ENCODE results near the gene CD74. TPM values are rescaled to one million over a fixed set of nuclear protein-coding genes. Genes with fewer than 3 reads are reported as not detected.

The CD74 gene
- total RNA-seq, 1 donor from 2014 or later: 3.1 TPM

DNA sequence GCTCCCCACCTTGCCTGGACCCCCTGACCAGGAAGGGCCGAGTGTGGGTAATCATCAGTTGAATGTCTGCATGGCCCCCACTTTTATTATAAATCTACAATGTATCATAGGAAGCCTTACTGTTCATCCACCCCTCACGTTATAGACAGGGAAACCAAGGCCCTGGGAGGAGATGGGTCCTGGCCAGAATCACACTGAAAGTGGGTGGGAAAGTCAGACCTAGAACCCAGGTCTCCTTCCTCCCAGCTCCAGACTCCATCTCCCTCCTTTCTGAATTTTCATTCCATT, 17.1 kb downstream of the CD74 start:
- Mint-ChIP-seq H3K27me3 (ENCODE audit: unreplicated experiment) (no peaks in the 10 kb centered on the region), H3K4me1 (ENCODE audit: low read depth, unreplicated experiment) (peaks cover 4% of the 10 kb centered on the region), H3K9me3 (ENCODE audit: unreplicated experiment) (peaks cover 2% of the 10 kb centered on the region), H3K36me3 (ENCODE audit: unreplicated experiment) (peaks cover 8% of the 10 kb centered on the region), H3K27ac (ENCODE audit: unreplicated experiment) (no peak overlapping the region), H3K4me3 (ENCODE audit: unreplicated experiment) (no peak overlapping the region)
- no peak for TF ChIP-seq CTCF (IDR thresholded peaks at IDR 0.05; ENCODE audit: partially characterized antibody, unreplicated experiment)
- DNase-seq: no peak

DNA sequence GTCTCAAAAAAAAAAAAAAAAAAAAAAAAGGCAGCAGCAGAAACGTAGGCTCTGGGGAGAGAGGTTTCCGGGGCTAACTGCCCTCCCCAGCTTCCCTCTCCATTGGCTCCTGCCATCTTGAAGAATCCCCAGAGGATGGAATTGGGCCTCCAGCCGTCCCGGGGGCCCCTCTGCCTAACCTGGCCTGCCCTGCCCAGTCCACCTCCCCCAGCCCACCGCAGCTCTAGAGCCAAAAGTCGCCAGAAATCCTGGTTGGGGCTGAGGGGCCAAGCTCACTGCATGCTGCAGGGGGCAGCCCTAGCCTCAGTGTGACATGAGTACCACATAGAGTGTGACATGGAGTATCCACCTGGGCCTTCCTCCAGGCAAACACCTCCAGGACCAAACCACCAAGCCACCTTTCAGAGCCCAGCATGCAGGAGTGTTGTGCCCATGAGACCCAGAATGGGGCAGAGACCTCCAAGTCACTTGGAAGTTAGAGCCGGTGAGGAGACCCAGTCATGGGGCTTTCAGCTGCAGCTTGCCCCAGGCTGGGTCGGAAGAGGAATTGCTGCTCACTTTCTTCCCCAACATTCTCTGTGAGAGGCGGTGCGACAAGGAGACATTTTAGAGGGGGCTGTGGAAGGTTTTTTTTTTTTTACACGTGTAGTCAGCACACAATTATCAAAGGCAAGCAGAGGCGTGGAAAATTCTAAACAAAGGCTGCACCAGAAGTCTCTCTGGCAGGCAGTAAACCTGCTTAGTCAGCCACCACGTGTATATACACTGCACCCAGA, 17.6 kb downstream of the CD74 start:
- no peak for DNase-seq
- Mint-ChIP-seq H3K27ac (ENCODE audit: unreplicated experiment) (no peak overlapping the region), H3K9me3 (ENCODE audit: unreplicated experiment) (peaks cover 2% of the 10 kb centered on the region), H3K4me1 (ENCODE audit: low read depth, unreplicated experiment) (no peaks in the 10 kb centered on the region), H3K4me3 (ENCODE audit: unreplicated experiment) (no peak overlapping the region), H3K27me3 (ENCODE audit: unreplicated experiment) (no peaks in the 10 kb centered on the region), H3K36me3 (ENCODE audit: unreplicated experiment) (peaks cover 8% of the 10 kb centered on the region)
- no peak for TF ChIP-seq CTCF (IDR thresholded peaks at IDR 0.05; ENCODE audit: partially characterized antibody, unreplicated experiment)

DNA sequence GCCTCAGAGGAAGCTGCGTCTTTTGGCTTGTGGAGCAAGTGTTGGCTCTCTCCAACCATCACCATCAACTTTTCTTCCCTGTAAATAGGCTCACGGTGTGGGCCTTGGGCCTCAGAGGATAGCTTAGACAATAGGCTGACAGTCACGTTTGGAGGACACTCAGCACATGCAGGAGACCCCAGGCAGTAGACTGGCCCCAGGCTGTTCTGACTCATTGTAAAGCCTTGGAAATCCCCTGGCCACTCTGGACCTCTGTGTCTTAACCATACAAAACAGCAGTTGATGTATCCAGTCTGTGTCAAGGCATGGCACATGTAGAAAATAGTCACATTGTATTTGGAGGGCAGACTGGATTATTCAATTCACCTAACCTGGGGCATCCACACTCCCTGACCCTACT, 18.6 kb downstream of the CD74 start:
- DNase-seq: no peak
- H3K4me3 Mint-ChIP-seq (ENCODE audit: unreplicated experiment): no peak overlapping the region
- no peaks in the 10 kb centered on the region for H3K4me1 Mint-ChIP-seq (ENCODE audit: low read depth, unreplicated experiment)
- no peak overlapping the region for H3K27ac Mint-ChIP-seq (ENCODE audit: unreplicated experiment)
- H3K9me3 Mint-ChIP-seq (ENCODE audit: unreplicated experiment): peaks cover 2% of the 10 kb centered on the region
- no peaks in the 10 kb centered on the region for H3K27me3 Mint-ChIP-seq (ENCODE audit: unreplicated experiment)
- H3K36me3 Mint-ChIP-seq (ENCODE audit: unreplicated experiment): peaks cover 8% of the 10 kb centered on the region
- TF ChIP-seq CTCF (IDR thresholded peaks at IDR 0.05; ENCODE audit: partially characterized antibody, unreplicated experiment): no peak

DNA sequence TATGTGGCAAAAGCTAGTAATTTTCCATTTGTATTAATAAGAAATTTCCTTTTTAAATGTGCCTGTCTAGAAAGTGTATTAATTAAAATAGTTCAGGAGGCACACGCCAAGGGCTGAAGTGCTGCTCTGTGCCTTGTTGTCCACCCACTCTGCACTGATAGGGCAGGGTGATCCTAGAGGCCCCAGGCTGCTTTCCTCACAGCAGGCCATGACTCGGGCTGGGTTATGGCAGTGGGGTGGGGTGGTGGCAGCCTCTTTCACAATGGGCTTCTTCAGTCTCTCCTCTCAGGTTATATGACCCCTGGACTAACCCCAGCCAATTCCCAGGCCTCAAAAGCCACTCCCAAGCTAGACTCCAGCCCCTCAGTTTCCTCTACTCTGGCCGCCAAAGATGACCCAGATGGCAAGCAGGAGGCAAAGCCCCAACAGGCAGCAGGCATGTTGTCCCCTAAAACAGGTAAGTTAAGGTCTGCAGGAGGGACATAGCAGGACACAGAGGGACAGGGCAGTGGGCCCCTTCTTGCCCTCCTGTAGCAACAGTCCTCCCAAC, 19.5 kb downstream of the CD74 start:
- Mint-ChIP-seq H3K27me3 (ENCODE audit: unreplicated experiment) (no peaks in the 10 kb centered on the region), H3K4me1 (ENCODE audit: low read depth, unreplicated experiment) (no peaks in the 10 kb centered on the region), H3K27ac (ENCODE audit: unreplicated experiment) (no peak overlapping the region), H3K4me3 (ENCODE audit: unreplicated experiment) (no peak overlapping the region), H3K9me3 (ENCODE audit: unreplicated experiment) (peaks cover 1% of the 10 kb centered on the region), H3K36me3 (ENCODE audit: unreplicated experiment) (peaks cover 8% of the 10 kb centered on the region)
- no peak for TF ChIP-seq CTCF (IDR thresholded peaks at IDR 0.05; ENCODE audit: partially characterized antibody, unreplicated experiment)
- no peak for DNase-seq

- Mint-ChIP-seq H3K4me3 (ENCODE audit: unreplicated experiment) (no peak overlapping the region), H3K36me3 (ENCODE audit: unreplicated experiment) (peaks cover 8% of the 10 kb centered on the region), H3K4me1 (ENCODE audit: low read depth, unreplicated experiment) (no peaks in the 10 kb centered on the region), H3K27me3 (ENCODE audit: unreplicated experiment) (no peaks in the 10 kb centered on the region), H3K27ac (ENCODE audit: unreplicated experiment) (no peak overlapping the region), H3K9me3 (ENCODE audit: unreplicated experiment) (no peaks in the 10 kb centered on the region)
- DNase-seq: no peak
- TF ChIP-seq CTCF (IDR thresholded peaks at IDR 0.05; ENCODE audit: partially characterized antibody, unreplicated experiment): no peak
These were observed 20.0 kb downstream of the CD74 start for GRCh38 chr5:150392680-150393079.

Data from glutamatergic neuron (in vitro differentiated cells).